GM19438 (cell line): ENCODE results near the gene CSRNP2.

Experiments used
- ATAC-seq: cut with Tn5 transposase; IDR thresholded peaks from one replicate; pipeline ENCODE4 v1.9.1; 2021; ENCODE audit warnings: low read depth; ENCODE audit not compliant: unreplicated experiment

Gene CSRNP2, protein sequence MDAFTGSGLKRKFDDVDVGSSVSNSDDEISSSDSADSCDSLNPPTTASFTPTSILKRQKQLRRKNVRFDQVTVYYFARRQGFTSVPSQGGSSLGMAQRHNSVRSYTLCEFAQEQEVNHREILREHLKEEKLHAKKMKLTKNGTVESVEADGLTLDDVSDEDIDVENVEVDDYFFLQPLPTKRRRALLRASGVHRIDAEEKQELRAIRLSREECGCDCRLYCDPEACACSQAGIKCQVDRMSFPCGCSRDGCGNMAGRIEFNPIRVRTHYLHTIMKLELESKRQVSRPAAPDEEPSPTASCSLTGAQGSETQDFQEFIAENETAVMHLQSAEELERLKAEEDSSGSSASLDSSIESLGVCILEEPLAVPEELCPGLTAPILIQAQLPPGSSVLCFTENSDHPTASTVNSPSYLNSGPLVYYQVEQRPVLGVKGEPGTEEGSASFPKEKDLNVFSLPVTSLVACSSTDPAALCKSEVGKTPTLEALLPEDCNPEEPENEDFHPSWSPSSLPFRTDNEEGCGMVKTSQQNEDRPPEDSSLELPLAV

DNA sequence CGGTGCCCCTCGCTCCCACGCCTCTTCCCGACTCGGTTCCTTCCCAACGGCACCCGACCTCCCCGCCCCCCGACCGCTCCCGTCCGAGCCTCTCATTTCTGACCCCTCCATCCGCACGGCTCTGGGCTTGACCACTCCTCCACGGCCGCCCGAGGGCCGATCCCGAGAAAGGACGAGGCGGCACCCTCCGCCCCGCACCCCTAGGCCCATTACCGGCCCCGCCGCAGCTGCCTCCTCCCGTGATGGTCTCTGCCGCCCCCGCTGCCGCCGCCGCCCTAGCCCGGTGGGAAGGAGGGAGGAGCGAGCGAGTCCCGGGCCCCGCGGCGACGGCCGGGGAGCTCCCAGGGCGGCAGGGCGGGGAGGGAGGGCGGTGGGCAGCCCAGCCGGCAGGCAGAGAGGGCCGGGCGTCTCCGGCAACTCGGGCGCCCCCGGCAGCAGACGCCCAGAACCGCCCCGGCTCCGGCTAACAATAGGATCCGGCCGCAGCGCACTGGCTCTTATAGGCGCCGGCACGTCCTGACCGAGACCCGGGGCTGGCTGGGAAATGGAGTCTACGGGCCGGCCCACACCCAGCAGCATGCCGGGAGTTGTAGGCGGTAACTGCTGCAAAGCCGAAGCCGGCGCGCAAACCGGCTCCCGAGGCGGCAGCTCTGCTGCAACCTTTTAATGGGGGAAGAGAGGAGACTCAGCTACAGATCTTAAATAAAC, at the start of gene CSRNP2:
Gene CSRNP2, minus strand, starts transcription at position 471 of the 708 bp plus-strand sequence. CDS start 7,035 bp downstream, outside the sequence.
- peak; percentile 96 for ATAC-seq

DNA sequence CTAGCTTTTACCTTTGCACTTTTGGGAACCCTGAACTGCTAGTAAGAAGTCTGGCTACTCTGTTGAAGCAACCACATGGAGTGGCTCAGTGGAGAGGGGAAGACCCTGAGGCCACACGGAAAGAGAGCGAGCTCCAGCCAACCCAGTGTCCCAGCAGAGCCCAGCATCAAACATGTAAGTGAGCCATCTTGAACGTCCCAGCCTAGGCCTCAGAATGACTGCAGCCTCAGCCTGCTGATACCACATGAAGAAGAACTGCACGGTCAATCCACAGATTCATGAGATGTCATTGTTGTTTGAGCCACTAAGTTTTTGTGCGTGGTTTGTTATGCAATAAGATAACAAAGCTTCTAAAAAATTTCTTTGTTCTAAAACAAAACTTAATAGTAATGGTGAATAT, 49.3 kb upstream of the CSRNP2 start:
- ATAC-seq: no peak

DNA sequence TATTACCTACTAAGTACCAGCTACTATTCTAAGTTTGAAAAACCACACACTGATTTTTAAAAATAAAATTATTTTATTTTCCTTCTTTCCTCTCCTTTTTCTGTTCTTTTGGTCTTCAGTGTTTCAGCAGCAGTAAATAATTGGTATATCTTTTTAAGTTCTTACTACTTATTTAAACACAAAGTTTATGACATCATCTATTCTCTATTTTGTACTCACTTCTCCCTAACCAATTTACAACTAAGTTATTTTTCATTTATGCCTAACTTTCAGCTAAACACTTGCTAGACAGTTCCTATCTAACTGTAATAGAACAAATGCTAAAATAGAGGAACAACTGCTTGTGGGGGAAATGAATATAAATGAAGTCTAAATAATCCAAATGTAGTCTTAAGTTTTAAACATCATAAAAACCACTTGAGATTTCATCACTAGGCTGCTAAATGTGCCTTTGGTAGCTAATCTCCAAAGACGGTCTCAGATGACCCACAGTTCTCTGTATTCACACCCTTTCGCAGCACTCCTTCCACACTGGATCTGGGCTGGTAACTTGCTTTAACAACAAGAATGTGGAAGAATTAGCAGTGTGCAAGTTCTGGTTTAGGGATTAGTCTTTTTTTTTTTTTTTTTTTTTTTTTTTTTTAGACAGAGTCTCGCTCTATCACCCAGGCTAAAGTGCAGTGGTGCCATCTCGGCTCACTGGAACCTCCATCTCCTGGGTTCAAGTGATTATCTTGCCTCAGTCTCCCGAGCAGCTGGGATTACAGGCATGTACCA, 48.5 kb upstream of the CSRNP2 start:
- ATAC-seq: no peak

DNA sequence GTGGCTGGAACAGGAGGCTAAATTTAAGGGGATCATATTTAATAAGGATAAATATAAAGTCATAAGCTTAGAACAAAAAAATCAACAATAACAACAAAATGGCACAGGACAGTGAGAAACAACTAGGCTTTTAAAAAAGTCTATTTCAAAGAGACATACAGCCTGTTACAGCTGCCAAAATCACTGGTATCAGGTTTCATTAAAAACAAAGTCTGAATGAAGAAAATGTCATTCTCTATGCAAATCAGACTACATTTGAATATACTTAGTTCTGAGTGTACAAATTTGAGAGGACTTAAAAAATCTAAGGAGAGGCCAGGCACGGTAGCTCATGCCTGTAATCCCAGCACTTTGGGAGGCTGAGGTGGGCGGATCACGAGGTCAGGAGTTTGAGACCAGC, 45.5 kb upstream of the CSRNP2 start:
- ATAC-seq: no peak

DNA sequence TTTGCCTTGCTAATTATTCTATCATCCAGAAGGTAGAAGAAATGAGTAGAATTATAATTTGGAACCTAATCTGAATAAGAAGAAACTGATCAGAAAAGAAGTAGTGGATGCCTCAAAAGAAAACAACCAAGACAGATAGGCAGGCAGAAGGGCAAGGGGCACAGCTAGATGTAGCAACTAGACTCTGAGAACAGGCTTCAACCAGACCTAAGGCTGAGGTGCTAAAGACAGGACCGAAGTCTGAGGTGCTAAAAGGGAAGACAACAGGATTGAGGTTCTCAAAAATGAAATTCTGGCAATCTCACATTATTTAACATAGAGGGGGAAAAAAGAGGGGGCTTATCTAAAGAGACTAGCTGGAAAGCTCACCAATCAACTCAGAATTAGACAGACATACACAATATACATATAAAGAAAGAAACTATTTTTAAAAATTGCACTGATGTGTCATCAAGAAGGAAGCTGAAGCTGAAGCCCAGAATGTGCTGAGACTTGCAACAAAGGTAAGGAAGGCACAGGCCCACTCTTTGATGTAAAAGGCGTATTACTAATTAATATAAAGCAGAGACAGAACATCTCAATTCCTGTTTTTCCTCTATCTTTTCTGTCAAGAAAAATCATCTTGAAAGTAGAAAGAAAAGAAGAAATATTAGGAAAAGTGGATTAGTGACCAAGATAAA, 43.8 kb upstream of the CSRNP2 start:
- ATAC-seq: no peak

DNA sequence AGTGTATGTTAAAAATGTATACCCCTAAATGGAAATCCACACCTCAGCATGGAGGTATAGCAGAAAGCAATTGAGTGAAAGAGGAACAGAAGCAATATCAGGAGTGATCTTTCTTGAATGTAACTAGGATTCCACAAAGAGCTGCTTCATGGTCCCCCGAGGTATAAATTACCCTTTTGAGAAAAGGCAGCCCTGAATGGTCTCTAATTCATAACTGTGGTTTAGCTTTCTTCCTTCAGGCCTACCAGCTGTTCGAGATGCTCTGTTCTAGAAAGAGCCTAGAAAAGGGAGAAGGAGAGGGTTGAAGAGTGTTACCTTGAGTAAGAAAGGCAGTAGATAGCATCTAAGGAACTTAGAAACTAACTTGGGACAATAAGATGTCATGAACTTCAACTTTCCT, 42.9 kb upstream of the CSRNP2 start:
- no peak for ATAC-seq

DNA sequence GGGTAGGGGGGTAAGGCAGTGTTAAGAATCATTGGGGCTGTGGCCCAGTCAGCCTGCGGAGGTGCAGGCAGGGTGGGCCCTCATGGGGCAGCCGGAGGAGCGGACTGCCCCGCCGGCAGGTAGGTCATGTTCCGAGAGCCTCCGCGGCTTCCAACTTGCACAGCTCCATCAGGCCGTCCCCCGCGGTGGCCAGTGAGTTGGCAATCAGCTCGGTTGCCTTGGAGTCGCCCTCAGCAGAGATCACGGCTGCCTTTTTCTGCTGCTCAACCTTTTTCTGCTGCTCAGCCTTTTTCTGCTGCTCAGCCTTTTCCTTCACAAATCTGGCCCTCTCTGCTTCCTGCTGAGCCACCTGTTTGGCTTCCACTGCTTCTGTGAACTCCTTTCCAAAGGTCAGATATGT, 41.1 kb upstream of the CSRNP2 start:
- ATAC-seq: no peak

DNA sequence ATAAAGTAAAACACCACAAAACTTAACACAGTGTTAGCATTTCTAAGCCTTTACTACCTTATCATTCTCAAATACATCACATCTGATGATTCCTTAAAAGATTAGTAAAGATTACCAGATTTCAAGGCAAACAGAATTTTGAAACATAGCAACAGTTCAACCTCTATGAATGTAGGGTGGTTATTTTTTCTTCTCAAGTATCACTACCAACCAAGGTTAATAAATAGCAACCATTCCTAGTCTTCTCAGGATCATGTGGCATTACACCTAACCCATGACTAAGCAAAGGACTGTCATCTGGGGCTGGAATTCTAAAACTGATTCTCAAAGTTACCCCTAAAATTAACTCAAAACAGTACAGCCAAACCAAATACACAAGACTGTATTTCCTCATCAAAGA, 39.4 kb upstream of the CSRNP2 start:
- ATAC-seq: no peak

DNA sequence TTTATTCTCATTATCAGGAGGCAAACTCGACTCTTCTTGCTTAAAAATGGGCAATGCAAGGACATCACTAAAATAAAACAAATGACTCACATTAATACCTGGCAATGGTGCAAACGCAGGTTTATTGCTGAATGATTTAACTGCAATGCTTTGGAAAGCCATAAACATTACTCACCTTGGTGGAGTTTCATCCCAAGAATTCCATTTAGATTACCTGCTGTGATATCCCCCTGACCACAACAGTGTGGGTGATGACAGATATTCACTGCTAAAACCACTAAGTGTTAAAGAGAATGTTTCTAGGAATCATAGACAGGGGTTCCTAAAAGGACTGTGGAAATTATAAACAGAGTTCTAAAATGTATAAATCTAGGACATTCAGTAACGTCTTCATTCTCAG, 35.3 kb upstream of the CSRNP2 start:
- ATAC-seq: no peak

DNA sequence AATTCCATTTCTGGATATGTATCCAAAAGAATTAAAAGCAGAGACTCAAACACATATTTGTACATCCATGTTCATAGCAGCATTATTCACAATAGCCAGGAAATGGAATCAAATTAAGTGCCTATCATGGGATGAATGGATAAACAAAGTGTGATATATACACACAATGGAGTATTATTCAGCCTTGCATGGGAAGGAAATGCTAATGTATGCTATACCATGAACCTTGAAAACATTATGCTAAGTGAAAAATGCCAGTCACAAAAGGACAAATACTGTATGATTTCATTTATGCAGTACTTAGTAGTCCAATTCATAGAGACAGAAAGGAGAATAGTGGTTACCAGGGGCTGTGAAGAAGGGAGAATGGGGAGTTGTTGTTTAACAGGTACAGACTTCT, 32.1 kb upstream of the CSRNP2 start:
- ATAC-seq: no peak

DNA sequence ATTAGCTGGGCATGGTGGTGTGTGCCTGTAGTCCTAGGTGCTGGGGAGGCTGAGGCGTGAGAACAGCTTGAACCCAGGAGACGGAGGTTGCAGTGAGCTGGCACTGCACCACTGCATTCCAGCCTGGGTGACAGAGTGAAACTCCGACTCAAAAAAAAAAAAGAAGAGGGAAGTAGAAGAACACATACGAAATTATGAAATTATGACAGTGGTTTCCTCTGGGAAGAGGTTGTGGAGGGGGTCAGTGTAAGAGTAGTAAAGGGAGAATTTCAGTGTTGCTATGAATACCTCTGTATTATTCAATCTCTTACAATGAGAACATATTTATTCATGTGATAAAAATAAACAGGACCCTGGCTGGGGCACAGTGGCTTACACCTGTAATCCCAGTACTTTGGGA, 24.7 kb upstream of the CSRNP2 start:
- no peak for ATAC-seq

DNA sequence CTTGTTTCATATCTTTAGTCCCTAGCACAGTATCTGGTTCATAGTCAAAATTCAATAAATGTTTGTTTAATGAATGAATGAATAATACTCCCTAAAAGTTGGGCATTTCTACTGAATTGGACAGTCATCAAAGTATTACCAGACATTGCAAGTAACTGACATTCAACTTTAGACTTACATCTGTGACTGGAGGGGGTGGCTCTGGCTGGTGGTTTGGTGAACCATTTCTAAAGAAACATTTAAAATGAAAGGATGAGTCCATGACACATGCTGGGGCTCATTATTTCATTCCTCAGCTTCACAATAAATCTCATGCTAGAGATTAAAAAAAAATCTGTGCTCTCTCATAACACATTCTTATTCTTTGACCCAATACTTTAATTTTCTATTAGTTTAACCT, 20.6 kb upstream of the CSRNP2 start:
- no peak for ATAC-seq

DNA sequence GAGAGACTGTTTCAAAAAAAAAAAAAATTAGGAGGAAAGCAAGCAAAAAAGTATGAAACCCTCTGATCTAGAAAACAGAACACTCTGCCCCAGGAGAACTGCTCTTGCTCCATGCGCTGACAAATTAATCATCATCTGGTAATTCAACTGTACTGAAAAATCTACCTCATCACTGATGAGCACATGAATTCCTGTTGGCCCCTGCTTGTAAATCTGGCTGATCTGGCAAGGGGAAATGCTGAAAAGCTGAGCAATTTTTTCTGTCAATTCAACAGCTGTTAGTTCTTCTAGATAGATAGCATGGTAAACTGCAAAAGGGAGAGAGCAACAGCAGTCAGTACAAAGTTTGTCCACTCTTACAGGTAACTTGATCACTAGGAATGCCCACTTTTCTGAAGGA, 15.2 kb upstream of the CSRNP2 start:
- no peak for ATAC-seq

DNA sequence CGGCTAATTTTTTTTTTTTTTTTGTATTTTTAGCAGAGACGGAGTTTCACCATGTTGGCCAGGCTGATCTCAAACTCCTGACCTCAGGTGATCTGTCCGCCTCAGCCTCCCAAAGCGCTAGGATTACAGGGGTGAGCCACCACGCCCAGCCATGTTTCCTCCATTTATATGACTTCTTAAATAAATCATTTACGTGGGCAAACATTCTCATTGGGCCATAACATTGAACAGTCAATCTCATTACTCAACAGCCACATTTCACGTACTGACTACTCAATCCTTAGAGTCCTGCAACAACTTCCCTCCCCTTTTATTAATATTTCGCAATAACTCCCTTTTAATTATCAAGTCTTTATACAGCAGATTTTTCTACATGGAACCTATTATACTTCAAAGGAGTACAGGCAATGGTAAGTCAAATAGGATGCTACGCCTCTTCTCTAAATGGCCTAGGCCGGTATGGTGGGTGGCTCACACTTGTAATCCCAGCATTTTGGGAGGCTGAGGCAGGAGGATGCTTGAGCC, 7.4 kb upstream of the CSRNP2 start:
- ATAC-seq: no peak

DNA sequence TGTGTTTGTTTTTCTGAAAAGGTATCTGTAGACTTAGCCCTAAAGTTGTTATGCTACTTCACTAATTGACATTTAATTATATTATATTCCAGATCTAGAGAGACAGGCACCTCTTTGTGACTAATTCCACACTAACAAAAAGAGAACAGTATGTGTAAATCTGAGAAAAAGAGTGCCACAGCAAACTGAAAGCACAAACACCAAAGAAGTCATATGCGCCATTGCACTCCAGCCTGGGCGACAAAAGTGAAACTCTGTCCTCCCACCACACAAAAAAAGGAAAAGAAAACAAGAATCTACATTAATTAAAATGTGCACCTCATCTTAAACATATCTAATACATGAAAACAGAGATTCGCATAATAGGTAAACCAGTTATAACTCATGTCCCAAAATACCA, 4.4 kb upstream of the CSRNP2 start:
- no peak for ATAC-seq

DNA sequence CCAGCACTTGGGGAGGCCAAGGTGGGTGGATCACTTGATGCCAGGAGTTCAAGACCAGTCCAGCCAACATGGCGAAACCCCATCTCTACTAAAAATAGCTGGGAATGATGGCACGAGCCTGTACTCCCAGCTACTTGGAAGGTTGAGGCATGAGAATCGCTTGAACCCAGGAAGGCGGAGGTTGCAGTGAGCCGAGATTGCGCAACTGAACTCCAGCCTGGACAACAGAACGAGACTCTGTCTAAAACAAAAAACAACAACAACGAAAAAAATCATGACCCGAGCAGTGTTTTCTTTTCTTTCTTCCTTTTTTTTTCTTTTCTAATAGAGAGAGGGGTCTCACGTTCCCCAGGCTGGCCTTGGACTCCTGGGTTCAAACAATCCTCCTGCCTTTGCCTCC, 3.5 kb upstream of the CSRNP2 start:
- ATAC-seq: no peak

DNA sequence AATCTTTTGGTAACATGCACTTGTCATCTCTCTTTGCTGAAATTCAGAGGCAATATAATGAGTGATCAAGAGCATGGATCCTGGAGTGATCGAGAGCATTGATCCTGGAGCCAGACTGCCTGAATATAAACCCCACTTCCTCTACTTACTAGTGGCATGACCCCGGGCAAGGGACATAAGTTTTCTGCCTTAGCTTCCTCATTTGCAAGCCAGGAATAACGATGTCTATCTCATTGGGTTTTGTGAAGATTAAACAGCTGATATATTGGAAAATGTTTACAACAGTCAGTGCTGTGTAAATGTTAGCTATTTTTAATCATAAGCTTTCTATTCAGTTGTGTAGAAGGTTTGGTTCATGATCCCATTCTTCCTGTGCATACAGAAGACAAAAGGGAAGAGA, 2.4 kb upstream of the CSRNP2 start:
- no peak for ATAC-seq

DNA sequence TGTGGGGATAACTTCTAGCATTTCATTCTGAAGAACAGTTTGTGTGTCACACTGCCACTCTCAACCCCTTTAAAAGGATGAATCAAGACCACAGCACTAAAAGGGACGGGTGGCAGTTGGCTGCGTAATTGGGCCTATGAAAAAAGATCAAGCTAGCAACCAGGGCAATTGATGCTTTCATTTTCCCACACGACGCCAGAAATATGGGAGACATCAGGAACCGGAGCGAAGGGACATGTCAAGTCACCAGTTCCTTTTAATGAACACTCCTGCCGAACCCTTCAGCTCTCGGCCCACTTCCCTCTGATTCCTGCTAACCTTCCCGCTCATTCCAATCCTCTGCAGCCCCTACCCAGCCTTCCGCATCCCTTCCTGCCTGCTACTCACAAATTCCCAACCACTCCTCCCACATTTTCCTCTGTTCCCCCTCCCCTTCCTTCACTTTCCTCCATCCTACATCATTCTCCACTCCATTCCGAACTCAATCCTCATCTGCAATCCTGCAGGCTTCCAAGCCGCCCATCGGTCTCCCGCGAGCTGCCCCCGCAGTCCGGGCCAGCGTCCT, 753 bp downstream of the CSRNP2 start:
- ATAC-seq: no peak

DNA sequence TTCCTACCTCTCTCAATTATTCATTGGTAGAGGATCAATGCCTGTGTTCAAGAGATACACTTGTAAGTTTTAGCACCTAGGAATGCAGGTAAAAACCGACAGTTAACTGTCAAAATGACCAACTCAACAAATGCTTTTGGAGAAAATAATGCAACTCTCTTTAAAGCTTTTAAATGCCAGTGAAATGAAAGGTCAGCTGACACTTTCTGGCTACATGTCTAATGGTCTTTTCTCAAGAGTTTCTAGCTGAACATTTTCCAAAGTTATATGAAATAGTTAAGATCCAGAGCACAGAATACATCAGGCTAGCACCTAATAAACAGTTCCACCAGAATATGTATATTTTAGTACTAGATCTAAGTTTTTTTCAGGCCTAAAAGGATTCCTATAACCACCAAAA, 2.0 kb downstream of the CSRNP2 start:
- ATAC-seq: no peak

DNA sequence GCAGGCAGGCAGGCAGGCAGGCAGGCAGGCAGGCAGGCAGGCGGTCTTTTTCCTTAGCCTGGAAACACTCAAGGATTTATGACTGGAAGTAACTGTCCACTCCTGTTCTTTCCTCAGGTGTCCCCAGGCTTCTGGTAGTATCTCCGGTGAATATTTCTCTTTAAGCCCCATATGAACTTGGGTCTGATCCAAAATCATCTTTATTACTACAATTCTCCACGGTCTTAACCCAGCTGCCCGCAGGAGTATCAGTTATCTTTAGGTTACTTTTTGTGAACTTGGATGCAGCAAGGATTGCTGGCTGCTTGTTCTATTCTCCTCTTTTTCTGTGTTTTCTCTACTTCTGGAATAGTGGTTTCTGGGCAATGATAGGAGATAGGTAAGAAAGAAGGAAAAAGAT, 3.3 kb downstream of the CSRNP2 start:
- no peak for ATAC-seq
